GM12873 (cell line): ENCODE results near the gene DLG2.

ENCODE experiments used
- CTCF ChIP-seq: IDR thresholded peaks from 2 replicates; pipeline ENCODE4 v1.5.1; 2012; ENCODE audit warnings: low read depth, mild to moderate bottlenecking, moderate library complexity, low read length, control low read depth; ENCODE audit not compliant: insufficient read depth; ENCODE audit errors: missing control alignments

Gene DLG2

DNA sequence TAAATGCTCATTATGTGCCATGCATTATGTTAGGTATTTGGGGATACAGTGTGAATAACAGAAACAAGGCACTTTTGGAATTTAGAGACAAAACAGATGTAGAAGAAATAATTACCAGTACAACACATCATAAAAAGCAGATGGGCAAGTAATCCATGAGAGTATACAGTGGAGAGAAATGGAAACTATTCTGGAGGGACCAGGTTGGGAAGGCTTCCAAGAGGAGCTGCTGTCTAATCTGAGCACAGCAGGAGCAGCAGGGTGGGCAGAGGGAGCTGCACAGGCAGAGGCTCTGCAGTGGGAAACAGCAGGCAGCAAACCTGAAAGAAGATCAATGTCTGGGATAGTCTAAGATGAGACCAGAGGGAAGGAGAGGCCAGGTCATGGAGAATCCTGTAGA is 2072.3 kb downstream of the DLG2 start:
- TF ChIP-seq CTCF, result no peak

- no peak for TF ChIP-seq CTCF
Observed at GRCh38 chr11:83549984-83550667, 2077.0 kb downstream of the DLG2 start.

DNA sequence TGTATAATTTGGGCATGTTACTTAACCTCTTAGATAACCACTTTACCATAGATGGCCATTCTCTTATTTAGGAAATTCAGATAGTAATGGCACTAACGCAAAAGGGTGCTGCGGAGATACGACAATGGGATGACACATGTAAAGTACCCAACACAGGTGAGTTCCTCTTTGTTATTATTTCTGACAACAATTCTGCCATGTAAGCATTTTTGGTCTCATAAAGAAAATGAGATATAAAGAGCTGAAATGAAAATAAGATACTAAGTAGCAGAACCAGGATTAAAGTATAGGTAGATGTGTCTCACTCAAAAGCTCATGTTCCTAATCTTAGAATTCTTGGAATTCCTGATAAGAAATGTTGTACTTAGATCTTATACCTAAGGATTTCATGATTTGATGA is 2080.8 kb downstream of the DLG2 start:
- TF ChIP-seq CTCF, result no peak

DNA sequence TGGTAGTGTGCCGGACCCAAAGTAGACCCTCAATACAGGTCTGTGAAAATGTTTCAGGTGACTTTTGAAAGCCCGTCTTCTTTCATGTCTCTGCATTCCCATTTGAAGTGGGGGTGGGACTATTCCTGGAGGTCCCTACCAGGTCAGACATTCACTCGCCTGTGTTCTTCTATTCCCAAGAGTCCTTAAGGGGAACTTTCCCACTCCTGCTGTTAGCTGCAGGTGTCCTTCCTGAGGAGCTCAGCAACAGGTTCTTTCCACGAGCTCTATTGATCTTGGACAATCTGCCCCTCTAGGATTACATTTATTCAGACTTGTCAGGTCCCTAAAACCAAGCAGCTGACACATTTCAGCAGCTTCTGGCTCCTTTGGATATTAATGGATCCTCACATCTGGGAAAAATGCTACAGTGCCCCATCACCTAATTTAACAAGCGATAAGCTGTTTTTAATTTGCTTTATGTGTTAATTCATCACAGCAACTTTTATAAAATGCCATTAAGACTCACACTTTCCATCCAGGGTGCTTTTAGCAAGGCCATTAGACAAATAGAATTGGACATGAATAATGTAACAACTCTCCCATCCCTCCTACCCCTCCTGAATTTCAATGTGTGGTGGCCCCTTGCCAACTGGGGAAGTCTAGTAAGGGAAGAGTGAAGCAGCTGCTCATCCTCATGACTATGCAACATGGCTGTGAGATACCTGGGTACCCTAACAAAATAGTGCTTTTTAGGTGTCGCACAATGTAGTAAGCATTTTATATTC is 2081.5 kb downstream of the DLG2 start:
- no peak for TF ChIP-seq CTCF

GRCh38 chr11:83544846-83545245 is 2082.3 kb downstream of the DLG2 start:
- TF ChIP-seq CTCF, result no peak

GRCh38 chr11:83543706-83544439 is 2083.3 kb downstream of the DLG2 start:
- TF ChIP-seq CTCF, result no peak

DNA sequence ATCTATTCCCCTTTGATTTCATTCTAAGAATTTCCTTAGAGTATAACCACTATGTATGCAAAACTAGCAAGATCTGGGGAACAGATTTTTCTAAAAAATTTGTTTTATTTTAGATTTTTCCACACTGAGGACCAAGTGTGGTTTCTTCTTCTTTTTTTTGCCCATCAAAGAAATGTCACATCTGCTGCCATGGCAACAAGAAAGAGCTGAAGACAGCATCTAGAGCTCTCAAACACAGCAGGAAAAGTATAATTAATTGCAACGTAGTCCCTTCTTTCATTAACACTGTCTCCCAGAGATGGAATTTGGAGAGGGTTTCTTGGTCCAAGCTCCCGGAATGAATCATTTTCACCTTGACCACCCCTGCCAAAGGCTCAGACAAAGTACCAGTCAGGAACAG is 2084.3 kb downstream of the DLG2 start:
- TF ChIP-seq CTCF, result no peak
